ENCODE data around the gene SYNE1.
"Not testable (repeated sequence)": the region's sequence is repeated elsewhere in the genome, so short reads cannot be mapped to it uniquely, and the experiment has no call there.

Gene SYNE1, protein sequence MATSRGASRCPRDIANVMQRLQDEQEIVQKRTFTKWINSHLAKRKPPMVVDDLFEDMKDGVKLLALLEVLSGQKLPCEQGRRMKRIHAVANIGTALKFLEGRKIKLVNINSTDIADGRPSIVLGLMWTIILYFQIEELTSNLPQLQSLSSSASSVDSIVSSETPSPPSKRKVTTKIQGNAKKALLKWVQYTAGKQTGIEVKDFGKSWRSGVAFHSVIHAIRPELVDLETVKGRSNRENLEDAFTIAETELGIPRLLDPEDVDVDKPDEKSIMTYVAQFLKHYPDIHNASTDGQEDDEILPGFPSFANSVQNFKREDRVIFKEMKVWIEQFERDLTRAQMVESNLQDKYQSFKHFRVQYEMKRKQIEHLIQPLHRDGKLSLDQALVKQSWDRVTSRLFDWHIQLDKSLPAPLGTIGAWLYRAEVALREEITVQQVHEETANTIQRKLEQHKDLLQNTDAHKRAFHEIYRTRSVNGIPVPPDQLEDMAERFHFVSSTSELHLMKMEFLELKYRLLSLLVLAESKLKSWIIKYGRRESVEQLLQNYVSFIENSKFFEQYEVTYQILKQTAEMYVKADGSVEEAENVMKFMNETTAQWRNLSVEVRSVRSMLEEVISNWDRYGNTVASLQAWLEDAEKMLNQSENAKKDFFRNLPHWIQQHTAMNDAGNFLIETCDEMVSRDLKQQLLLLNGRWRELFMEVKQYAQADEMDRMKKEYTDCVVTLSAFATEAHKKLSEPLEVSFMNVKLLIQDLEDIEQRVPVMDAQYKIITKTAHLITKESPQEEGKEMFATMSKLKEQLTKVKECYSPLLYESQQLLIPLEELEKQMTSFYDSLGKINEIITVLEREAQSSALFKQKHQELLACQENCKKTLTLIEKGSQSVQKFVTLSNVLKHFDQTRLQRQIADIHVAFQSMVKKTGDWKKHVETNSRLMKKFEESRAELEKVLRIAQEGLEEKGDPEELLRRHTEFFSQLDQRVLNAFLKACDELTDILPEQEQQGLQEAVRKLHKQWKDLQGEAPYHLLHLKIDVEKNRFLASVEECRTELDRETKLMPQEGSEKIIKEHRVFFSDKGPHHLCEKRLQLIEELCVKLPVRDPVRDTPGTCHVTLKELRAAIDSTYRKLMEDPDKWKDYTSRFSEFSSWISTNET (N-terminal part only)

GRCh38 chr6:152637296-152638047, at the start of gene SYNE1:
SYNE1 (minus strand) TSS chr6:152637362; CDS start chr6:152628331, 9,031 bp downstream.
- no peak for FAIRE-seq

- no peak for FAIRE-seq
Measured at GRCh38 chr6:152685819-152686218, 48.7 kb upstream of the SYNE1 start.

DNA sequence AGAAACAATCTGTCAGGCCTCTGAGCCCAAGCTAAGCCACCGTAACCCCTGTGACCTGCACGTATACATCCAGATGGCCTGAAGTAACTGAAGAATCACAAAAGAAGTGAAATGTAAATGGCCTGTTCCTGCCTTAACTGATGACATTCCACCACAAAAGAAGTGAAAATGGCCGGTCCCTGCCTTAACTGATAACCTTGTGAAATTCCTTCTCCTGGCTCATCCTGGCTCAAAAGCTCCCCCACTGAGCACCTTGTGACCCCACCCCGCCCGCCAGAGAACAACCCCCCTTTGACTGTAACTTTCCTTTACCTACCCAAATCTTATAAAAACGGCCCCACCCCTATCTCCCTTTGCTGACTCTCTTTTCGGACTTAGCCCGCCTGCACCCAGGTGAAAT, 45.8 kb upstream of the SYNE1 start:
- FAIRE-seq: not testable (repeated sequence)

DNA sequence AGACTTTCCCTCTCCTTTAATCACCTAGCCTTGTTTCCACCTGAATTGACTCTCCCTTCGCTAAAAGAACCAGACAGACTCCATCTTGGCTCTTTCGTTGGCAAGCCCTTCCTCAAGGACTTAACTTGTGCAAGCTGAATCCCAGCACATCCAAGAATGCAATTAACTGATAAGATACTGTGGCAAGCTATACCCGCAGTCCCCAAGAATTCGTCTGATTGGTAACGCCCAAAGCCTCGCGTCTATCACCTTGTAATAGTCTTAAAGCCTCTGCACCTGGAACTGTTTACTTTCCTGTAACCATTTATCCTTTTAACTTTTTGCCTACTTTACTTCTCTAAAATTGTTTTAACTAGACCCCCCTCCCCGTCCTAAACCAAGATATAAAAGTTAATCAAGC, 45.0 kb upstream of the SYNE1 start:
- no peak for FAIRE-seq

GRCh38 chr6:152680879-152681517, 43.8 kb upstream of the SYNE1 start:
- FAIRE-seq: no peak

- FAIRE-seq: no peak
Measured at GRCh38 chr6:152680151-152680550, 43.0 kb upstream of the SYNE1 start.

DNA sequence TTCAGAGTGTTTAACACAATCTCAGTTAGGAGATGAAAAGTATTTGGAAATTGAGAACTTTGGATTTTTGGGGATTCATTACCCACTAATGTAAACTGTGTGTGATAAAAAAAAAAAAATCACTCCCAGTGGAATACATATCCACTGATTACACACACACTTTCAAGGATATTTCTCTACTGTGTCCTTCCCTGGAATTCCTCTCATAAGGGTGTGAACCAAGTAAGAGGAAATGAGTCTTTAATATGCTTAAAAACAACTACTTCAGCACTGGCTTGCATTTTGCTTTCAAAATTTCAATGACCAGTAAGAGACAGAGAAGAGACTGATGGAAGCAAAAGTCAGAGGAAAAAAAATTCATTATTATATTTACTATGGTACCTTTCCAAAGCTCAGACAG, 36.1 kb upstream of the SYNE1 start:
- FAIRE-seq: no peak

GRCh38 chr6:152671171-152671570, 34.0 kb upstream of the SYNE1 start:
- FAIRE-seq: no peak

DNA sequence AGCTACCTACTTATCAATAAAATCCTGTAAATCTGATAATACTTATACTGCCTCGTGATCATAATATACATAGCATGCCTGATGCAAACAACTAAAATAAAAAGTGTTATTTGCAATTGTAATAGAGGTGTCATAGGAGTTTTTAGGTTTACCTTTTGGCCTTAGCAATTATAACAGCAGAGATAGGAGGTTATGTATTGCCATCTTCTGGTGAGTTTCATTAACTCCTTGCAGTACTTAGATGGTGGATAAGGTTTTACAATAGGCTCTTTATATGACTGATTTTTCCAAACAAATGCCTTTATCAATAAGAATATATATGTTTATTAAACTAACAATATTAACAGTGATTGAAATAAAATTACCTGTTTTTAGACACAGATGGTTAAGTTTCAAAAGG, 32.7 kb upstream of the SYNE1 start:
- FAIRE-seq: no peak

DNA sequence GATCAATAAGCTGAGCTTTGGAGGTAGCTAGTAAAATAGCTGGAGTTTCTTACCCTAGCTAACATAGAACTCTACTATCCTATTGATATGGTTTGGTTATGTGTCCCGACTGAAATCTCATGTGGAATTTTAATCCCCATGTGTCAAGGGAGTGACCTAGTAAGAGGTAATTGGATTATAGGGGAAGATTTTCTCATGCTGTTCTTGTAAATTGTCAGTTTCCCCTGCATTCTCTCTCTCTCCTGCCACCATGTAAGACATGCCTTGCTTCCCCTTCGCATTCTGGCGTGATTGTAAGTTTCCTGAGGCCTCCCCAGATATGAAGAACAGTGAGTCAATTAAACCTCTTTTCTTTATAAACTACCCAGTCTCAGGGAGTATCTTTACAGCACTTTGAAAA, 24.6 kb upstream of the SYNE1 start:
- no peak for FAIRE-seq

DNA sequence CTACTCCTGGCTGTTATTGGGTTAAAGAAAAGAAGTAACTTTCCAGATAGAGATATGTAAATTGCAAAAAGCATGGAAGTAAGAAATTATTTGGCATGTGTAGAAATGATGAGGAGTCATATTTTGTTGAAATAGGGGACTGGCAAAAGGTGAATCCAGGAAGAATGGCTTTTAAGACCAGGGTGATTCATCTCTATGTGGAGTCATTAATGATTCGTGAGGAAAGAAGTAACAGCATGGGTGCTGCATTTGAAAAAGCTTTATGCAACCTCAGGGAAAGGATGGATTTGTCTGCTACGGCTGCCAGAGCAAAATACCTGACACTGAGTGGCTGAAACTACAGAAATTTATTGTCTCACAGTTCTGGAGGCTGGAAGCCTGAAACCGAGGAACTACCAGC, 14.8 kb upstream of the SYNE1 start:
- no peak for FAIRE-seq

DNA sequence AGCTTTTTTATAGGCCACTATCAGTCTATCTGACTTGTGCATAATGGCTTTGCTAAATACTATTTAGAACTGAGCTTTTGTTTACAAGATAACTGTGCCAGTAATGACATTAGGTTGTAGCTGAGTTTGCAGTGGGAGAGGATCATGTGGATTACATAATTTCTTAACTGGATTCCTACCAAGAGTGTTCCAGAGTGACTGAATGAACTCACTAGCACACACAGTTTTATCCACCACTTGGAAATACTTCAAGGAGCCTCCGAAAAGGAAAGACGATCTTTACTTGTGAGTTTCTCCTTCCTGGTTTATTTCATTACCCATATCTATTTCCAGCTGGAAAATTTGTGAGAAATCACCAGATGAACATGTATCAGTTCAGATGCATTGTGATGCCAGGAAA, 10.9 kb upstream of the SYNE1 start:
- no peak for FAIRE-seq

DNA sequence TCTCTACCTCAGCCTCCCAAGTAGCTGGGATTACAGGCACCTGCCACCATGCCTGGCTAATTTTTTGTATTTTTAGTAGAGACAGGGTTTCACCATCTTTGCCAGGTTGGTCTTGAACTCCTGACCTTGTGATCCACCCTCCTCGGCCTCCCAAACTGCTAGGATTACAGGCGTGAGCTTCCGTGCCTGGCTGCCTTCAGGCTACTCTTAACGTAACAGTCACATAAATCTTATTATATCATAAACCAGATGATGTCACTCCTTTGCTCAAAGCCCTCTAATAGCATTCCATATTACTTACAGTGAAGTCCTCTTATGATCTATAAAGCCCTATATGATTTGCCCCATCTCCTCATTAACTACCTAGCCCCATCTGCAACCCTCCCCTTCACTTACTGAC, 9.6 kb upstream of the SYNE1 start:
- FAIRE-seq: not testable (repeated sequence)

DNA sequence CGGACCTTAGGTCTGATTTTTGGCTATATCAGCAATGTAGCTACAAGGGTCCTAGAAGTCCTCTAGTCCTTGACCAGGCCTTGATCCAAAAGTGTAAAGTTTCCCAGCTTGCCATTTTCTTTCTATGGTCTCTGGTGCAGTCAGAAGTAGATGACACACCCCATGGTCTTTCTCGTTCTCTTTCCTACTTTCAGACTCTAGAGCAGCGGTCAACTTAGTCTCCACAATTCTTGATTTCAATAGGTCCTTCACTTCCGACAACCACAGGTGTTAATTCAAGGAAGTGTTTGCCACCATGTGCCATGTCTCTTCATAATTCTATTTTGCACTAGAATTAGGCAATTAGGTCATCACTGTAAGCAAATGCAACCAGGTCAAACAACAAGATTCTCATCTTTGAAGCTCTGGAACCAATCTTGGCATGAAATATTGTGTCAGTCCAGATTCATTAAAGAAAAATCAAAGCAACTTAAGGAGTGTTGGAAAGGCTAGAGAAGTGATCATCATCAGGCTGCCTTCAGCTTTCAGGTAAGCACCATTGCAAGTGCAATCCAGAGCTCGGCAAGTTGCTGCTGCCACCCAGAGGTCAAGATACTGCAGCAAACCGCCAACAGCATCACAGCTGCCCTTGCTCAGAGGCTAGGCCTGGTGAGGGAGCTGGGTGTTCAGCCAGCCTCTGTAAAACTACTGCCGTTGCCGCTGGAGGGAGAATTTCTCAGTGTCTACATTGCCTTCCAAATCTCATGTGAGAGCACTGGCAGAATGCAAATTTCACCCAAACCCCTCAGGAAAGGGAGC, 5.6 kb upstream of the SYNE1 start:
- FAIRE-seq: no peak

GRCh38 chr6:152636609-152637295, 410 bp downstream of the SYNE1 start:
- FAIRE-seq: no peak

DNA sequence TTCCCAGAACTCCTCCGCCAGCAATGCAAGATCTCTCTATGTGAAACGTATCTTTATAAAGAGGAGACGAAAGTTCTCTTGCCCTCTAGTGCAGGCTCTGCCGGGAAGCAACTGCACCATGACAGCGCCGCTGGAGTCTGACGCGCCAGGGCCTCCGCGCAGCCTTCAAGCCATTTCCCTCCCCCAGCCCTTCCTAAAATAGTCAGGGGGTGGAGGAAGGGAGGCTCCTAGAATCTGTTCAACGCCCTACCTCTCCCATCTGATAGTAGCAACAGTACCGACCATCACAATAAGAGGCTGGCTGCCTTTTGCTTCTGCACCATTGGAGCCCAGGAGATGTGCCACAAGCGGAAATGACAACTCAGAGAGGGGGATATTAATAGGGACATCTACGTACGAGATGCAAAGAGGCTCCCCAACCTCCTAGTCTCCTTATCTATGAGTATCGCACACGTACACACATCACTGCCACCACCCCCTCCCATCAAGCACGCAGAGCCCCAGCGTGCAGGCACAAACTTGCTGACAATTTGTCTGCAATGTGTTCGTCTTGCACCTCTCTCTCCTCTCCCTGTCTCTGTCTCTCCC, 1.0 kb downstream of the SYNE1 start:
- FAIRE-seq: no peak

- FAIRE-seq: no peak
Measured at GRCh38 chr6:152634773-152635172, 2.4 kb downstream of the SYNE1 start.

- FAIRE-seq: no peak
Measured at GRCh38 chr6:152632121-152632782, 4.9 kb downstream of the SYNE1 start.

DNA sequence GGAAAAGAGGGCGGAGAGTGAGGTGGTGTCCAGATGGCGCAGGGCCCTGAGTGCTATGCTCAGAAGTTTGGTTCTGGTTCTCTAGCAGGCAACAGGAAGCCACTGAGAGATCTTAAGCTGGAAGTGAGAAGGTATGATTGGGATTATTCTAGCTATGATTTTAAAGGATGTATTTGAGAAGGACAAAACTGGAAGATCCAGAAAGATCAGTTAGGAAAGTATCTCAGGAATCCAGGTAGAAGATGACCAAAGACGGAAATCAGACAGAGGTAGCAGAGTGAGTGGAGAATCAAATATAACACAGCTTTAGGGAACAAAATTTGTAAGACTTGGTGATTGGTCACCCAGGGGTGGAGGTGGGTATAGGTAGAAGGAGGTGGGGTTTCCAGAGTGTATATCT, 5.8 kb downstream of the SYNE1 start:
- no peak for FAIRE-seq

GRCh38 chr6:152630832-152631231, 6.3 kb downstream of the SYNE1 start:
- no peak for FAIRE-seq
